Testis (tissue), 3 donors: ENCODE data around the gene RANBP17. TPM values are rescaled to one million over a fixed set of nuclear protein-coding genes. Genes with fewer than 3 reads are reported as not detected.

Source experiments
- DNase-seq: peaks from one replicate; pipeline ENCODE4 v3.0.0-alpha.2; 2019
- H3K27ac ChIP-seq, 2 donors: fragments of 200-600 bp; sonication (generic); one replicate each; pipeline ENCODE4 v1.5.1; 2019
- H3K27me3 ChIP-seq: fragments of 200-600 bp; sonication (generic); one replicate; pipeline ENCODE4 v1.5.1; 2019
- H3K36me3 ChIP-seq: fragments of 200-600 bp; sonication (generic); one replicate; pipeline ENCODE4 v1.5.1; 2017; ENCODE audit warnings: low read depth; ENCODE audit errors: missing control alignments
- H3K4me1 ChIP-seq: fragments of 200-600 bp; sonication (generic); one replicate; pipeline ENCODE4 v1.5.1; 2019
- H3K4me3 ChIP-seq, 2 donors: fragments of 200-600 bp; sonication (generic); one replicate each; pipeline ENCODE4 v1.5.1; 2017 to 2019
- H3K9me3 ChIP-seq: fragments of 200-600 bp; sonication (generic); one replicate; pipeline ENCODE4 v1.5.1; 2017
- CTCF ChIP-seq, 3 experiments: fragments of 450-650 bp in 2 of 3; fragments of 200-600 bp in 1 of 3; sonication (generic) in 1 of 3; IDR thresholded peaks; one replicate each; pipeline ENCODE4 v1.5.1; 2016 to 2019; ENCODE audit warnings: antibody characterized with exemption in 3 of 3, mild to moderate bottlenecking in 2 of 3, moderate library complexity in 1 of 3
- POLR2A ChIP-seq: fragments of 450-650 bp; IDR thresholded peaks from one replicate; pipeline ENCODE4 v1.6.1; 2017; ENCODE audit warnings: antibody characterized with exemption, mild to moderate bottlenecking, moderate library complexity
- WGBS, 2 donors: methylation state at CpG; one replicate each; pipeline ENCODE4 v1.1.5; 2018; 5-methylcytosine and 5-hydroxymethylcytosine counted together
- intact Hi-C: fragments of 100-400 bp; cut with DNase I; formaldehyde crosslinking; loops from one replicate; pipeline ENCODE4 v1.15.1; 2023; ENCODE audit warnings: low total_unique reads
- polyA plus RNA-seq: library from polyadenylated mRNA; stranded (reverse); fragments of 350-450 nt; fragmentation: Illumina TruSeq; extraction: RNeasy Lipid Tissue Mini Kit (QIAGEN cat#74804); gene quantifications from one replicate; pipeline ENCODE4 v1.2.3, GENCODE V29; 2014; ENCODE audit warnings: low read depth, low replicate concordance; ENCODE audit not compliant: insufficient read depth
- total RNA-seq, 2 donors: library from RNA; depleted of rRNA; stranded (reverse); fragments of >200 nt; gene quantifications; one replicate each; pipeline ENCODE4 v1.2.3, GENCODE V29; 2016

RANBP17 gene
- total and polyA plus RNA-seq, 3 donors from 2014 or later = 34.1 to 63.9 (median 58.2) TPM

DNA sequence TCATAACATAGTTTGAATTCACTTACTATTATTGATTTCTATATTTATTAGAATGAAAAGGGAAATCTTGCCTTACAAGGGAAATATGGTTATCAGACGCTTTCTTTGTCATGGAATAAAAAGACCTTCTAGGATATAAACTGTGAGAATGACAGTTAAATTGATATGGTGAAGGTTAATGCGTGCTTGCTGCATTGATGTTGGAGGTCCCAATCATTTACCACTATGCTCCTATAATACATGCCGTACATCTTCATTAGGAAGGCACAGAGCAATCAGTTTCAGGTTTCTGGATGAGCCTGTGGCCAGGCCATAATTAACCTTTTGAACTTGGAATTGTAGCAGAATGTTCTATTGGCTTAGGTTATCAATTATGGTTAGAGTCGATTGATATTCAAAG lies 245.9 kb downstream of the RANBP17 start:
- H3K4me1 ChIP-seq = no peaks in the 10 kb centered on the region
- intact Hi-C loops = no loop called here
- no peak for DNase-seq
- H3K4me3 ChIP-seq = no peak overlapping the region
- no peaks in the 10 kb centered on the region for H3K36me3 ChIP-seq
- TF ChIP-seq CTCF (IDR thresholded peaks at IDR 0.05) = no peak
- no peak for TF ChIP-seq POLR2A
- H3K27me3 ChIP-seq = no peaks in the 10 kb centered on the region
- H3K9me3 ChIP-seq = no peaks in the 10 kb centered on the region
- no peak overlapping the region for H3K27ac ChIP-seq
- WGBS, 2 donors = 76 to 84% methylated on average over 4 of the region's 4 CpGs

GRCh38 chr5:171115519-171115918 lies 253.7 kb downstream of the RANBP17 start:
- Histone ChIP-seq H3K36me3 (no peaks in the 10 kb centered on the region), H3K27me3 (no peaks in the 10 kb centered on the region), H3K27ac (no peak overlapping the region), H3K4me3 (no peak overlapping the region), H3K4me1 (no peaks in the 10 kb centered on the region), H3K9me3 (no peaks in the 10 kb centered on the region)
- 89 to 91% methylated on average over 5 of the region's 5 CpGs for WGBS, 2 donors
- DNase-seq = no peak
- intact Hi-C loops = no loop called here
- TF ChIP-seq POLR2A = no peak
- no peak for TF ChIP-seq CTCF (IDR thresholded peaks at IDR 0.05)

GRCh38 chr5:171116719-171117118 lies 254.9 kb downstream of the RANBP17 start:
- Histone ChIP-seq H3K27ac (no peak overlapping the region), H3K4me3 (no peak overlapping the region), H3K4me1 (no peaks in the 10 kb centered on the region), H3K9me3 (no peaks in the 10 kb centered on the region), H3K27me3 (no peaks in the 10 kb centered on the region), H3K36me3 (no peaks in the 10 kb centered on the region)
- intact Hi-C loops = no loop called here
- WGBS, 2 donors = 98 to 99% methylated on average over 2 of the region's 2 CpGs
- no peak for DNase-seq
- TF ChIP-seq CTCF (IDR thresholded peaks at IDR 0.05) (no peak), POLR2A (no peak)

- DNase-seq = no peak
- no peaks in the 10 kb centered on the region for H3K9me3 ChIP-seq
- no peaks in the 10 kb centered on the region for H3K36me3 ChIP-seq
- H3K27me3 ChIP-seq = no peaks in the 10 kb centered on the region
- intact Hi-C loops = no loop called here
- H3K4me1 ChIP-seq = no peaks in the 10 kb centered on the region
- no peak overlapping the region for H3K27ac ChIP-seq
- 89 to 93% methylated on average over 5 to 15 of the region's 15 CpGs for WGBS, 2 donors
- no peak for TF ChIP-seq CTCF (IDR thresholded peaks at IDR 0.05)
- no peak for TF ChIP-seq POLR2A
- no peak overlapping the region for H3K4me3 ChIP-seq
Measured at GRCh38 chr5:171120986-171121622, 259.3 kb downstream of the RANBP17 start.

GRCh38 chr5:171121638-171122037 lies 259.8 kb downstream of the RANBP17 start:
- Histone ChIP-seq H3K27me3 (no peaks in the 10 kb centered on the region), H3K4me1 (no peaks in the 10 kb centered on the region), H3K27ac (no peak overlapping the region), H3K4me3 (no peak overlapping the region), H3K36me3 (no peaks in the 10 kb centered on the region), H3K9me3 (no peaks in the 10 kb centered on the region)
- intact Hi-C loops = no loop called here
- WGBS, 2 donors = 95% methylated on average over 3 of the region's 3 CpGs; no CpG with 5 or more reads in 1 of the 2 donors
- DNase-seq = no peak
- TF ChIP-seq CTCF (IDR thresholded peaks at IDR 0.05) (no peak), POLR2A (no peak)
